GM23248 (cell line): ENCODE measurements around the gene CSPG4.

Experiments used
- EZH2 ChIP-seq: fragments of 200-600 bp; sonication (generic); IDR thresholded peaks from 2 replicates; pipeline ENCODE4 v1.6.1; 2018; ENCODE audit warnings: antibody characterized with exemption, mild to moderate bottlenecking; ENCODE audit not compliant: insufficient read depth, poor library complexity, severe bottlenecking
- EZH2phosphoT487 ChIP-seq: fragments of 200-600 bp; sonication (generic); IDR thresholded peaks from 2 replicates; pipeline ENCODE4 v1.6.1; 2018; ENCODE audit warnings: antibody characterized with exemption, moderate library complexity, mild to moderate bottlenecking, low read depth; ENCODE audit not compliant: insufficient read depth

DNA sequence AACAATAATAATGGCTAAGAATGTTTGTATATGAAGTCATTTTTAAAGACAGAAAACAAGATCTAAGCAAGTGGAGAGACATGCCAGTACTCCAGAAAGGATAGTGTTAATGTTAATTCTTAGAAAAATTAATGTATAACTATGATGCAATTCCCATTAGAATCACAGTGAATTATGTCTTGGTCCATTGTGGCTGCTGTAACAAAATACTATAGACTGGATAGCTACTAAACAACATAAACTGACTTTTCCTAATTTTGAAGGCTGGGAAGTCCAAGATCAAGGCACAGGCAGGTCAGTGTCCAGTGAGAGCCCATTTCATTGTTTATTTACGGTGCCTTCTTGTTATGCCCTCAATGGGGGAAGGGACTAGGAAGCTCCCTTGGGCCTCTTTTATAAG, 32.7 kb upstream of the CSPG4 start:
- no peak for TF ChIP-seq EZH2
- no peak for TF ChIP-seq EZH2phosphoT487
